Neural cell (in vitro differentiated cells): ENCODE measurements around the gene PIGBOS1.

Experiments used
- CTCF ChIP-seq: fragments of 450-650 bp; IDR thresholded peaks from 2 replicates; pipeline ENCODE4 v1.5.1; 2014; ENCODE audit warnings: antibody characterized with exemption, mild to moderate bottlenecking, moderate library complexity; ENCODE audit not compliant: poor library complexity, severe bottlenecking
- EZH2 ChIP-seq: fragments of 200-600, 300-800 bp; shearing (Covaris generic), sonication (generic); IDR thresholded peaks from 2 replicates; pipeline ENCODE4 v1.6.1; 2014; ENCODE audit warnings: antibody characterized with exemption, low read length, borderline replicate concordance, mild to moderate bottlenecking; ENCODE audit not compliant: insufficient read depth, poor library complexity, severe bottlenecking
- REST ChIP-seq: IDR thresholded peaks from 2 replicates; pipeline ENCODE4 v1.6.1; 2012; ENCODE audit warnings: borderline replicate concordance
- TAF1 ChIP-seq: IDR thresholded peaks from 2 replicates; pipeline ENCODE4 v1.6.1; 2012; ENCODE audit warnings: low read depth

GRCh38 chr15:55349282-55349681 is 30.4 kb upstream of the PIGBOS1 start:
- no peak for TF ChIP-seq EZH2
- TF ChIP-seq CTCF: no peak
- TF ChIP-seq TAF1: no peak
- TF ChIP-seq REST: no peak
